CD4-positive, alpha-beta T cell treated with Interleukin-1 beta for 1 hour (primary cell): ENCODE measurements around the gene LRRC10B.

Experiments used
- DNase-seq, 2 donors: peaks; one replicate each; pipeline ENCODE4 v3.0.0-alpha.2; 2020 to 2022

The LRRC10B gene

DNA sequence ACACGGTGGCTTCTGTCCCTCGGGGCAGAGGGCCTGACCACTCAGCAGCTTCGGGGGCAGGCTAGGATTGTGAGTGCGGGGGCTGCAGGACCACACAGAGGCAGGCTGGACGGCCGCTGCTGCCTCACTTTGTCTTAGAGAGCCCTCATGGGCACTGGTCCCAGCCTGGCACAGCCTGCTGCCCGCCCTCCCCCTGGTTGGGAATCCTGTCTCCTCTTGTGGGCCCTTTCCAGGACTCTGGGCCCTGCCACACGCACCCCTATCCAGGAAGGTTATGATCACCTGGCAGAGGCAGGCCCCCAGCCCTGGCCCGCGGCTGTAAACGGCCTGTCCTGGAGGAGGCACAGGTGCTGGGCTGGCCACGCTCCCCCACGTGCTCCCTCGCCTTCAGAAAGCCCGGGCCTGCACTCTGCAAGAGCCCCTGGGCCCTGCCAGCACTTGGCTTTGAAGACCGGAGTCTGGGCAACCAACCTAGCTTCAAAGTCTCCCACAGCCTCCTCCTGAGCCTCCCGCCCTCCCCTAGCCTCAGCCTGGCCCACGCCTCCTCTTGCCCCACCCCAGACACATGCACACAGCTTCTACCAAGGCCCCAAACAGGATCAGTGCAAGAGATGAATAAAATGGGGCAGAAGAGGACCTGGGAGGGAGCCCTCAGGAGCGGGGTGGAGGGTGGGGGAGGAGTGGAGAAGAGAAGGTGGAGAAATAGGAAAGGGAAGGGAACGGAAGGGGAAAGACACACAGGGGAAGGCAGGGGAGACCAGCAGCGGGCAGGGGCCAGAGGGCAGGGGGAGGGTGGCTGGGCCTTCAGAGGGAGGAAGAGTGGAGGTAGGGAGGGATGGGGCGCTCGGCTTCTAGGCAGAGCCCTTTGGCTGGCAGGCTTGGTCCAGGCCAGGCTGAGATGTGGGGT lies 41.4 kb downstream of the LRRC10B start:
- no peak for DNase-seq

GRCh38 chr11:61550665-61551227 lies 42.2 kb downstream of the LRRC10B start:
- no peak for DNase-seq

DNA sequence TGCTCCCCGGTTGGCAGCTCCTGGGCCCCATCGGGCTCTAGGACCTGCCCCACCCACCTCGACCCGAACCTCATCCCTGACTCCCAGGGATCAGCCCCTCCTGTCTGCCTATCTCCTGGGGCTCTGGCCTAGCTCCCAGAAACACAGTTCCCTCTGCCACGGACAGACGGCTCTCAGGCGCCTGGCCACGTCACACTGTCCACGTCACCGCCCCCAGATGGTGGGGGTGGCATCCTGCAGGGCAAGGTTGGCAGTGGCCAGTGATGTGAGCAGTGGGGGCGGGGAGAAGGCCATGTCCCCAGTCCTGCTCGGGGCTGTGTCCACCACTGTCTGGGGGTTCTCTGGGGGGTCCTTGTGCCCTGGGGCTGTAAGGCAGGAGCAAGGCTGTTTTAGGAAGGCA lies 43.1 kb downstream of the LRRC10B start:
- DNase-seq: no peak

GRCh38 chr11:61552108-61552635 lies 43.6 kb downstream of the LRRC10B start:
- DNase-seq: no peak

DNA sequence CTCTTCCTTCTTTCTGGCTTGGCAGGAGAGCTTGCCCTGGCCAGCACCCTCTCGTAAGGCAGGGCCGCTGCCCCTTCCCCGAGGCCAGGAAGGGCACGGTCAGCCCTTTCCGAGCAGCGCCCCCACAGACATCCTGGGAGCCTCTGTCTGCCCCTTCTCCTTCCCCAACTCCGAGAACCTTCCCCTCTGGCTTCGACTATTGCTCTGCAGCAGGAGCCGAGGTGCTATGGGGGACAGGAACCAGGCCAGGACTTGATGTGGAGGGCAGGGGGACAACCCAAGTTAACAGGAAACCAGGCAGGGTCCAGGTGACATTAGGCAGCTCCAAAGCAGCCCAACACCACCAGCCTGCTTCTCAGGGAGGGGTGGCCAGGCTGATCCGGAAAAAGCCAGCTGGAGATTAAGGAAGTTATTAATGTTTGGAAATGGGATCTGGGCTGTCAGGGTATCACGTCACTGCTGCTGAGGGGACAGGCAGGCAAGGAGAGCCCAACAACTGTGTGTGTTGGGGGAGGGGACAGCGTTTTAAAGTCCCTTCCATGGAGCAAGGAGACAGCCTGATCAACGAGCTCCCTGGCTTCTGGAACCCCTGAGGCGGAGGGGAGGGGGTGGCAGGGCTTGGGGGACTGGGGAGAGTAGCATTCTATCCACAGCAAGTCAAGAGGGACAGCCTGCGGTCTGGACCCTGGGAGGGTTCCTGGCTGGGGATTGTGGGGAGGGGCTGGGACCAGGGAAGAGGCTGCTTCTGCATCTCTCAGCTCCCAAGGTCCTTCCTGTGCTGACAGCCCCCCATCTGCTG lies 45.0 kb downstream of the LRRC10B start:
- no peak for DNase-seq

DNA sequence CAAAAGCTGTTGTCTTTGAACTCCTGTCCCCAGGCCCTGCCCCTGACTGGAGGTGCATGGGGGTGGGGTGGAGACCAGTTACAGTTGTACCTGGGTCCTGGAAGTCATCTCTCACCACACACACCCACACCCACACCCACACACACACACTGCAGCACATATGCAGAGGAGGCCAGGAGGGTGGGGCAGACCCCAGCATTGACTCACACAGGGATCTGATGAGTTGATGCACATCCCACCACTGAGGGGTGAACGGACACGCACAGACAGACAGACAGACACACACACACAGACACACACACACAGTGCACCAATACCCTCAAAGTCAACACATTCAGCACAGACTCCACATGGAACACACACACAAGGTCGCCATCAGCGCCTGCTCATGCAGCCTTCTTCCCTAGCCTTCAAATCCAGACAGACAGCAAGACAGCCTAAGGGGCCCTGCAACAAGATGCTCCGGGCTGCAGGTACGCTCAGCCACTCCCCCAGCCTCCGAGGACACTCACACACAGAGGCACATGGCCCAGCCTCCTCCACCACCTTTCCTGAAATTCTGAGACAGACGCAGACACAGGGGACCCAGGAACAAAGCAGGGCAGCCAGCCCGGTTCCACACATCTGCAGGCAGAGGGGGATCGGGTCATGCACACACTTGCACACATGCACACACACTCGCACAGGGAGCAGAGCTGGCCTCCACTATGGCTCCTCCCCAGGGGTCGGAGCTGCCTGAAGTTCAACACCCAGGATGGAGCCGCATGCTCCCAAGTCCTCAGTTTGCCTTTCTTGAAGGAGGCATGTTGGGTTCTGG lies 45.8 kb downstream of the LRRC10B start:
- no peak for DNase-seq

DNA sequence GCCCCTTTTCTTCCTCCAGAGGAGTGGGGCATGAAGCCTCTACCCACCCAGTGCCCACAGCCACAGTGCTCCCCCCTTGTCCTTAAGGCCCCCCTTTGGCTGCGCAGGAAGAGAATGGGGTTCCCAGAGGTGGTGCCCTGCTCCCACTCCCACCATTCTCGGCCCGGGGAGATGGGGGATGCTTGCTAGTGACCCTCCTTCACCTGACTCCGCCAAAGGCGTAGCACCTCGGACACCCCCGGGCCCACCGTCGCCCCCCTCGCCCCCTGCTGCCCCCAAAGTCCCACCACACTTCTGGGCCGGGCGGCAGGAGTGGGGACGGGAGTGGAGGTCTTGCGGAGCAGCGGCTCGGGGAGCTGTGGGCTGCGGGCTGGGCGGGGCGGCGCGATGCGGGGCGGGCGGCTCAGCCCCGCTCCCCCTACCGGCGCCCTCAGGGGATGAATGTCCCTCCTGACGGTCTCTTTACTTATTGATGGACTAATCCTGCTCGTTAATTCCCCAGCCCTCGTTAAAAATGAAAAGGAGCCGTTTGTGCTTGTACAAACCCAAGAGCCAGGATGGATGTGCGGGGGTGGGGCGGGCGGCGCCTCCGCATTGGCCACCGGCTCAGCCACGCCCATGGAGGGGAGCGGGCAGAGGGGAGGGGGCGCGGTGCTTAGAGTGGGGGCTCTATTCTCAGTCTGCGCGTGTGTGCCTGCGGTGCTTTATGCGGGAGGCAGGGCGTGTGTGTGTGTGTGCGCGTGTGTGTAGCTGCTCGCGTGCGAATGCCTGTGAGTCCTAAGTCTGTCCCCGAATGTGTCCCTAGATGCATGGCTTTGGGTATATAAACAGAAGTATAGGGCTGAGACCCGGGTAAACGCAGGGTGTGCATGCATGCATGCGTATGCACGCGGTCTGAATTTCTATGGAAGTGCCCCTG lies 46.8 kb downstream of the LRRC10B start:
- DNase-seq: no peak

DNA sequence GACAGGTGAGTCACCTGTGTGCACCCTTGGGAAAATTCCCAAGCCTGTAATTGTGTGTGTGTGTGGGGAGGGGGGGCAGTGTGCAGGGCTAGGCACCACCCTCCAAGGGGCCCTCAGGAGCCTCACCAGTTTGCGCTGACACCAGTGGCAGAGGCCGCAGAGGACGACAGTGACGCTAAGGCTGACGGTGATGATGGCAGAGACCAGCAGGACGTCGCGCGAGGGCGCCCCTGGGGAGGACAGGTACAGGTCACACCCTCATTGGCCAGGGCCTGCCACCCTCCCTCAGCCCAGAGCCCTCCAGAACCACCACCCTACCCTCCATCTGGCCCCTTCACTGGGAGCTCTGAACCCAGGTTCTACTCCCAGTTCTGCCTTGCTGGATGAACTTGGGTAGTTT lies 47.4 kb downstream of the LRRC10B start:
- no peak for DNase-seq

GRCh38 chr11:61556621-61557020 lies 48.1 kb downstream of the LRRC10B start:
- no peak for DNase-seq
